ENCODE results near the gene MBOAT1. TPM values are rescaled to one million over a fixed set of nuclear protein-coding genes. Genes with fewer than 3 reads are reported as not detected.

MBOAT1 gene
- total RNA-seq, 1 donor from 2014 or later: 6.6 TPM

- DNase-seq (ENCODE audit: extremely low spot score, unreplicated experiment): no peak
- no peaks in the 10 kb centered on the region for H3K4me1 Mint-ChIP-seq (ENCODE audit: unreplicated experiment)
- no peak overlapping the region for H3K4me3 Mint-ChIP-seq (ENCODE audit: unreplicated experiment)
- no peaks in the 10 kb centered on the region for H3K27me3 Mint-ChIP-seq (ENCODE audit: unreplicated experiment)
- peaks cover 11% of the 10 kb centered on the region for H3K9me3 Mint-ChIP-seq (ENCODE audit: unreplicated experiment)
- no peaks in the 10 kb centered on the region for H3K36me3 Mint-ChIP-seq (ENCODE audit: unreplicated experiment)
- TF ChIP-seq CTCF (IDR thresholded peaks at IDR 0.05): no peak
- H3K27ac Mint-ChIP-seq (ENCODE audit: unreplicated experiment): no peak overlapping the region
Measured at GRCh38 chr6:20070047-20070446, 142.2 kb downstream of the MBOAT1 start.

DNA sequence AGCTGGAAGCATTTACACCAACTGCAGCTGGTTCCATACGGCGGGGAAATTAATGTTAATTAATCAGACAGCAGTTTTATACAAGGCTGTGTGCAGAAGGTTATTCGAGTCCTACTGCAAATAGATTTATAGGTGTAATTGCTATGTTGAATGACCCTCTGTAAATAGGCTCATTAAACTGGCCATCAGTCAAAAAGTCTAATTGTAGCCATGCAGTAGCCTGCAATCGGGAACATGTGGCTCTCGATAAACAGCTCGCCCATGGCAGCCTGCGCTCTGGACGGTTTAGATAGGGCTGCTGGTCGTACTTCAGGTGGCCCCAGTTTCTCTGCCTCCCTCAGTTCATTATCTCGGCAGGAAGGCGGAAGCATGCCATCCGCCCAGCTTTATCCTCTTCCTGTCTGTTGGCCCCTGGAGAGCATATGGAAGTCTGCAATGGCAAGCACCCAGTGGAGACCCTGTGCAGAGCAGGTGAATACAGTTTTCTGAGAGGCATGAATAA is 143.2 kb downstream of the MBOAT1 start:
- no peaks in the 10 kb centered on the region for H3K4me1 Mint-ChIP-seq (ENCODE audit: unreplicated experiment)
- no peaks in the 10 kb centered on the region for H3K36me3 Mint-ChIP-seq (ENCODE audit: unreplicated experiment)
- no peak overlapping the region for H3K4me3 Mint-ChIP-seq (ENCODE audit: unreplicated experiment)
- H3K9me3 Mint-ChIP-seq (ENCODE audit: unreplicated experiment): peaks cover 11% of the 10 kb centered on the region
- H3K27me3 Mint-ChIP-seq (ENCODE audit: unreplicated experiment): no peaks in the 10 kb centered on the region
- no peak overlapping the region for H3K27ac Mint-ChIP-seq (ENCODE audit: unreplicated experiment)
- no peak for TF ChIP-seq CTCF (IDR thresholded peaks at IDR 0.05)
- no peak for DNase-seq (ENCODE audit: extremely low spot score, unreplicated experiment)

- peaks cover 11% of the 10 kb centered on the region for H3K9me3 Mint-ChIP-seq (ENCODE audit: unreplicated experiment)
- no peaks in the 10 kb centered on the region for H3K4me1 Mint-ChIP-seq (ENCODE audit: unreplicated experiment)
- H3K27ac Mint-ChIP-seq (ENCODE audit: unreplicated experiment): no peak overlapping the region
- TF ChIP-seq CTCF (IDR thresholded peaks at IDR 0.05): no peak
- no peak for DNase-seq (ENCODE audit: extremely low spot score, unreplicated experiment)
- no peaks in the 10 kb centered on the region for H3K36me3 Mint-ChIP-seq (ENCODE audit: unreplicated experiment)
- H3K27me3 Mint-ChIP-seq (ENCODE audit: unreplicated experiment): no peaks in the 10 kb centered on the region
- H3K4me3 Mint-ChIP-seq (ENCODE audit: unreplicated experiment): no peak overlapping the region
Measured at GRCh38 chr6:20068421-20068988, 143.8 kb downstream of the MBOAT1 start.

GRCh38 chr6:20061952-20062351 is 150.3 kb downstream of the MBOAT1 start:
- no peak for TF ChIP-seq CTCF (IDR thresholded peaks at IDR 0.05)
- no peaks in the 10 kb centered on the region for H3K36me3 Mint-ChIP-seq (ENCODE audit: unreplicated experiment)
- DNase-seq (ENCODE audit: extremely low spot score, unreplicated experiment): no peak
- H3K27me3 Mint-ChIP-seq (ENCODE audit: unreplicated experiment): no peaks in the 10 kb centered on the region
- H3K4me1 Mint-ChIP-seq (ENCODE audit: unreplicated experiment): no peaks in the 10 kb centered on the region
- no peak overlapping the region for H3K4me3 Mint-ChIP-seq (ENCODE audit: unreplicated experiment)
- H3K27ac Mint-ChIP-seq (ENCODE audit: unreplicated experiment): no peak overlapping the region
- no peaks in the 10 kb centered on the region for H3K9me3 Mint-ChIP-seq (ENCODE audit: unreplicated experiment)

DNA sequence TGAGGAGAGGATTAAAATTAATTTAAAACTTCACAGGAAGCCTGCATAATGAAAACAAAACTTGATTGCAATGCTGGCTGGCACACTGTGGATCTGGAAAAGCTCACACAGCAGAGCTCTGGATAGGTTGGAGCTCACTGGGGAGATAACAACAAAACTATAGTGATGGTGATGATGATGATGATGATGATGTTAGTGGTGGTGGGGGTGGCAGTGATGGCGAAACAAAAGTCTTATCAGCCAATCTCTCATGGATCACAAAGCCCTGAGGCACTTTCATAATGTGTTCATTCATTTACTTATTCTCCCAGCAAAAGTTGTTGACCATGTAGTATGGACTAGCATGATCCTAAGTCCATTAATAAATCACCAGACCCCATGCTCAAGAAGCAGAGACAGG is 152.0 kb downstream of the MBOAT1 start:
- DNase-seq (ENCODE audit: extremely low spot score, unreplicated experiment): no peak
- H3K36me3 Mint-ChIP-seq (ENCODE audit: unreplicated experiment): no peaks in the 10 kb centered on the region
- H3K27me3 Mint-ChIP-seq (ENCODE audit: unreplicated experiment): no peaks in the 10 kb centered on the region
- no peak for TF ChIP-seq CTCF (IDR thresholded peaks at IDR 0.05)
- peaks cover 4% of the 10 kb centered on the region for H3K4me1 Mint-ChIP-seq (ENCODE audit: unreplicated experiment)
- H3K4me3 Mint-ChIP-seq (ENCODE audit: unreplicated experiment): no peak overlapping the region
- H3K27ac Mint-ChIP-seq (ENCODE audit: unreplicated experiment): no peak overlapping the region
- H3K9me3 Mint-ChIP-seq (ENCODE audit: unreplicated experiment): no peaks in the 10 kb centered on the region
